H9 (cell line): ENCODE data around the gene CAPN6. TPM values are rescaled to one million over a fixed set of nuclear protein-coding genes. Genes with fewer than 3 reads are reported as not detected.

ENCODE experiments used
- DNase-seq: peaks from one replicate; pipeline ENCODE4 v3.0.0-alpha.2; 2017
- H2AFZ ChIP-seq: one replicate; pipeline ENCODE4 v1.6.1; 2013; ENCODE audit warnings: mild to moderate bottlenecking, low read length, control low read depth, moderate library complexity
- H2AK5ac ChIP-seq: 2 replicates; pipeline ENCODE4 v1.6.1; 2013; ENCODE audit warnings: low read length, control low read depth, mixed read lengths; ENCODE audit not compliant: insufficient read length
- H2BK120ac ChIP-seq: one replicate; pipeline ENCODE4 v1.6.1; 2013; ENCODE audit warnings: low read depth, mild to moderate bottlenecking, low read length, control low read depth, inconsistent platforms; ENCODE audit not compliant: poor library complexity, severe bottlenecking
- H2BK12ac ChIP-seq: 2 replicates; pipeline ENCODE4 v1.6.1; 2013; ENCODE audit warnings: low read length, control low read depth, mixed read lengths, low read depth; ENCODE audit not compliant: insufficient read length
- H2BK15ac ChIP-seq: 2 replicates; pipeline ENCODE4 v1.6.1; 2013; ENCODE audit warnings: low read depth, low read length, control low read depth
- H2BK20ac ChIP-seq: one replicate; pipeline ENCODE4 v1.6.1; 2013; ENCODE audit warnings: low read depth, mild to moderate bottlenecking, low read length, control low read depth, inconsistent platforms; ENCODE audit not compliant: poor library complexity, severe bottlenecking
- H2BK5ac ChIP-seq: 2 replicates; pipeline ENCODE4 v1.6.1; 2013; ENCODE audit warnings: low read length, control low read depth, mixed read lengths; ENCODE audit not compliant: insufficient read length
- H3K14ac ChIP-seq: 2 replicates; pipeline ENCODE4 v1.6.1; 2013; ENCODE audit warnings: low read length, control low read depth; ENCODE audit not compliant: insufficient read depth
- H3K18ac ChIP-seq: 2 replicates; pipeline ENCODE4 v1.6.1; 2013; ENCODE audit warnings: low read depth, mild to moderate bottlenecking, mixed read lengths, low read length, control low read depth; ENCODE audit not compliant: insufficient read length
- H3K23ac ChIP-seq: 2 replicates; pipeline ENCODE4 v1.6.1; 2013; ENCODE audit warnings: low read length, control low read depth, mixed read lengths, low read depth; ENCODE audit not compliant: insufficient read length
- H3K23me2 ChIP-seq: 2 replicates; pipeline ENCODE4 v1.6.1; 2013; ENCODE audit warnings: low read depth, mild to moderate bottlenecking, mixed read lengths, low read length, control low read depth; ENCODE audit not compliant: insufficient read length, poor library complexity, severe bottlenecking
- H3K27ac ChIP-seq: 2 replicates; pipeline ENCODE4 v1.5.1; 2013; ENCODE audit warnings: low read length, control low read depth, mixed read lengths, low read depth; ENCODE audit not compliant: insufficient read length
- H3K27me3 ChIP-seq: 2 replicates; pipeline ENCODE4 v1.6.1; 2013; ENCODE audit warnings: low read length, control low read depth, inconsistent platforms; ENCODE audit not compliant: insufficient read depth
- H3K4ac ChIP-seq: 2 replicates; pipeline ENCODE4 v1.6.1; 2013; ENCODE audit warnings: low read depth, mild to moderate bottlenecking, control low read depth, inconsistent platforms, low read length, moderate library complexity
- H3K4me1 ChIP-seq: 2 replicates; pipeline ENCODE4 v1.6.1; 2013; ENCODE audit warnings: low read length, control low read depth, inconsistent platforms; ENCODE audit not compliant: insufficient read depth
- H3K4me2 ChIP-seq: 2 replicates; pipeline ENCODE4 v1.6.1; 2013; ENCODE audit warnings: low read length, control low read depth, mixed read lengths; ENCODE audit not compliant: insufficient read length, insufficient read depth
- H3K56ac ChIP-seq: 2 replicates; pipeline ENCODE4 v1.6.1; 2013; ENCODE audit warnings: low read depth, mild to moderate bottlenecking, mixed read lengths, low read length, control low read depth; ENCODE audit not compliant: insufficient read length
- H3K79me1 ChIP-seq: 2 replicates; pipeline ENCODE4 v1.6.1; 2013; ENCODE audit warnings: low read depth, mild to moderate bottlenecking, moderate library complexity, low read length, control low read depth, inconsistent platforms; ENCODE audit not compliant: insufficient read depth, poor library complexity, severe bottlenecking
- H3K79me2 ChIP-seq: 2 replicates; pipeline ENCODE4 v1.6.1; 2013; ENCODE audit warnings: low read length, control low read depth, inconsistent platforms; ENCODE audit not compliant: insufficient read depth
- H3K9ac ChIP-seq: 2 replicates; pipeline ENCODE4 v1.6.1; 2013; ENCODE audit warnings: low read length, control low read depth, mixed read lengths; ENCODE audit not compliant: insufficient read length; ENCODE audit errors: extremely low read depth
- H3K9me3 ChIP-seq: one replicate; pipeline ENCODE4 v1.6.1; 2013; ENCODE audit warnings: low read depth, low read length, inconsistent platforms; ENCODE audit not compliant: control insufficient read depth
- H3T11ph ChIP-seq: one replicate; pipeline ENCODE4 v1.6.1; 2013; ENCODE audit warnings: mild to moderate bottlenecking, low read length, control low read depth, inconsistent platforms
- H4K20me1 ChIP-seq: one replicate; pipeline ENCODE4 v1.6.1; 2013; ENCODE audit not compliant: control insufficient read depth, insufficient read length, insufficient read depth
- H4K5ac ChIP-seq: 2 replicates; pipeline ENCODE4 v1.6.1; 2013; ENCODE audit warnings: low read depth, mild to moderate bottlenecking, mixed read lengths, low read length, control low read depth; ENCODE audit not compliant: insufficient read length
- H4K8ac ChIP-seq: replicated peaks from 2 replicates; pipeline ENCODE4 v1.6.1; 2013; ENCODE audit warnings: low read length, control low read depth, mixed read lengths, low read depth; ENCODE audit not compliant: insufficient read length
- H4K91ac ChIP-seq: 2 replicates; pipeline ENCODE4 v1.6.1; 2013; ENCODE audit warnings: low read depth, mild to moderate bottlenecking, moderate library complexity, mixed read lengths, low read length, control low read depth; ENCODE audit not compliant: insufficient read length
- H3K27ac Mint-ChIP-seq, 3 experiments: 2 replicates in 2 of 3; 3 replicates in 1 of 3; pipeline ENCODE4 v1.8.0; 2020 to 2021; ENCODE audit warnings: mixed read lengths in 3 of 3, mild to moderate bottlenecking in 1 of 3, moderate library complexity in 1 of 3
- H3K27me3 Mint-ChIP-seq: 2 replicates; pipeline ENCODE4 v1.8.0; 2021; ENCODE audit warnings: low read depth, mild to moderate bottlenecking, moderate library complexity, mixed read lengths
- H3K36me3 Mint-ChIP-seq, 3 experiments: 2 replicates in 2 of 3; 3 replicates in 1 of 3; pipeline ENCODE4 v1.8.0; 2020 to 2021; ENCODE audit warnings: low read depth in 3 of 3, mixed read lengths in 3 of 3; ENCODE audit not compliant: insufficient read depth in 1 of 3
- H3K4me1 Mint-ChIP-seq, 2 experiments: 2 replicates each; pipeline ENCODE4 v1.8.0; 2020; ENCODE audit warnings: mixed read lengths in 2 of 2
- H3K4me3 Mint-ChIP-seq, 2 experiments: 2 replicates in 1 of 2; 3 replicates in 1 of 2; pipeline ENCODE4 v1.8.0; 2020 to 2021; ENCODE audit warnings: mild to moderate bottlenecking in 2 of 2, mixed read lengths in 2 of 2, moderate library complexity in 1 of 2
- H3K9me3 Mint-ChIP-seq, 2 experiments: 2 replicates in 1 of 2; 3 replicates in 1 of 2; pipeline ENCODE4 v1.8.0; 2020; ENCODE audit warnings: mild to moderate bottlenecking in 2 of 2, mixed read lengths in 2 of 2, moderate library complexity in 1 of 2
- CTCF ChIP-seq: fragments of 200-600 bp; sonication (generic); conservative IDR thresholded peaks from 3 replicates; pipeline ENCODE4 v1.8.0; 2021; ENCODE audit warnings: antibody characterized with exemption, mild to moderate bottlenecking
- WGBS: extraction: QIAGEN DNeasy Blood & Tissue Kit; methylation state at CpG from one replicate; pipeline ENCODE4 v1.1.7; 2013; ENCODE audit warnings: missing lambda C conversion rate, low lambda C conversion rate, mixed read lengths; ENCODE audit not compliant: insufficient read length; ENCODE audit errors: extremely low coverage; 5-methylcytosine and 5-hydroxymethylcytosine counted together
- total RNA-seq: library from RNA; stranded (reverse); gene quantifications from 2 replicates; pipeline ENCODE4 v1.2.1, GENCODE V29; 2021

Gene CAPN6
- total RNA-seq, 1 experiment from 2014 or later = 7.2 TPM

GRCh38 chrX:111254896-111255693 is 15.2 kb downstream of the CAPN6 start:
- Mint-ChIP-seq H3K27me3 (no peaks in the 10 kb centered on the region), H3K36me3 (no peaks in the 10 kb centered on the region), H3K4me3 (no peak overlapping the region), H3K9me3 (no peaks in the 10 kb centered on the region), H3K27ac (no peak overlapping the region), H3K4me1 (peaks cover 8 to 9% of the 10 kb centered on the region in 2 experiments)
- Histone ChIP-seq H3K56ac (no peak overlapping the region), H3K9me3 (no peaks in the 10 kb centered on the region), H3K27me3 (no peaks in the 10 kb centered on the region), H3T11ph (no peak overlapping the region), H3K14ac (no peak overlapping the region), H4K8ac (no peak overlapping the region), H3K79me1 (no peaks in the 10 kb centered on the region), H2BK15ac (no peak overlapping the region), H3K23ac (no peak overlapping the region), H3K4me1 (peaks cover 4% of the 10 kb centered on the region; the same call in 1 of the 2 replicates), H4K5ac (no peak overlapping the region), H3K4ac (no peak overlapping the region), H3K79me2 (no peaks in the 10 kb centered on the region), H2AK5ac (peak overlapping the region; percentile 71), H3K18ac (no peak overlapping the region), H3K9ac (no peak overlapping the region), H3K4me2 (no peak overlapping the region), H2BK12ac (no peak overlapping the region), H4K91ac (no peak overlapping the region), H2BK5ac (no peak overlapping the region), H3K27ac (no peak overlapping the region), H2BK120ac (no peak overlapping the region), H2BK20ac (peak overlapping the region; percentile 26), H2AFZ (no peak overlapping the region), H3K23me2 (no peaks in the 10 kb centered on the region), H4K20me1 (no peaks in the 10 kb centered on the region)
- no CpG with 5 or more reads among the region's 7 CpGs for WGBS
- TF ChIP-seq CTCF = no peak
- DNase-seq = no peak
